MCF 10A (cell line): ENCODE measurements around the gene XAGE2. TPM values are rescaled to one million over a fixed set of nuclear protein-coding genes. Genes with fewer than 3 reads are reported as not detected.

Experiments
- BruUV-seq: library from RNA; stranded (reverse); fragments of 400-500 nt; replicated peaks from 2 replicates; lab custom pipeline; 2021; lab: Mats Ljungman, UMichigan
- CTCF ChIA-PET: fragments of 300-600 bp; sonication (Branson Sonifier 250); formaldehyde crosslinking; extraction: SDS; loops from one replicate; lab custom pipeline; 2021; ENCODE audit warnings: antibody characterized with exemption, inconsistent platforms; lab: Yijun Ruan, JAX
- POLR2A ChIA-PET: fragments of 300-600, 350-650 bp; sonication (Branson Sonifier 250); formaldehyde crosslinking; extraction: SDS; loops from one replicate; lab custom pipeline; 2020; ENCODE audit warnings: antibody characterized with exemption, inconsistent platforms; lab: Yijun Ruan, JAX
- DNase-seq: peaks from one replicate; pipeline ENCODE4 v3.0.0-alpha.2; 2018; ENCODE audit not compliant: unreplicated experiment
- H3K27ac Mint-ChIP-seq: one replicate; pipeline ENCODE4 v1.8.0; 2022; ENCODE audit warnings: mild to moderate bottlenecking, low read depth, mixed read lengths; ENCODE audit not compliant: unreplicated experiment
- H3K27me3 Mint-ChIP-seq: one replicate; pipeline ENCODE4 v1.8.0; 2022; ENCODE audit warnings: mixed read lengths; ENCODE audit not compliant: insufficient read depth, unreplicated experiment
- H3K36me3 Mint-ChIP-seq: one replicate; pipeline ENCODE4 v1.8.0; 2022; ENCODE audit warnings: mild to moderate bottlenecking, moderate library complexity, mixed read lengths; ENCODE audit not compliant: insufficient read depth, unreplicated experiment
- H3K4me1 Mint-ChIP-seq: one replicate; pipeline ENCODE4 v1.8.0; 2022; ENCODE audit warnings: mixed read lengths; ENCODE audit not compliant: insufficient read depth, unreplicated experiment
- H3K4me3 Mint-ChIP-seq: one replicate; pipeline ENCODE4 v1.8.0; 2022; ENCODE audit warnings: mild to moderate bottlenecking, moderate library complexity, mixed read lengths; ENCODE audit not compliant: unreplicated experiment
- H3K9me3 Mint-ChIP-seq: one replicate; pipeline ENCODE4 v1.8.0; 2022; ENCODE audit warnings: mixed read lengths; ENCODE audit not compliant: unreplicated experiment
- CTCF ChIP-seq: fragments of 200-600 bp; IDR thresholded peaks from one replicate; pipeline ENCODE4 v1.8.0; 2022; ENCODE audit warnings: antibody characterized with exemption, mild to moderate bottlenecking; ENCODE audit not compliant: unreplicated experiment
- intact Hi-C: fragments of 100-400 bp; cut with micrococcal nuclease; formaldehyde crosslinking; loops from 2 replicates; pipeline ENCODE4 v1.14.1; 2022
- microRNA-seq: library from miRNA; unstranded; fragments of <30 nt; microRNA quantifications from one replicate; pipeline ENCODE4 v1.2.0, GENCODE V29; 2022
- total RNA-seq: library from RNA; stranded (reverse); gene quantifications from 2 replicates; pipeline ENCODE4 v1.2.3, GENCODE V29; 2022

Gene XAGE2
- total RNA-seq, 1 experiment from 2014 or later: not detected

- TF ChIP-seq CTCF: no peak
- peak; percentile 36 for DNase-seq
- ChIA-PET CTCF (no interaction called here), POLR2A (no interaction called here)
- H3K4me1 Mint-ChIP-seq: no peaks in the 10 kb centered on the region
- peaks cover 11% of the 10 kb centered on the region for H3K9me3 Mint-ChIP-seq
- no TSS peak for BruUV-seq
- no peak overlapping the region for H3K27ac Mint-ChIP-seq
- no peak overlapping the region for H3K4me3 Mint-ChIP-seq
- peaks cover 69% of the 10 kb centered on the region for H3K27me3 Mint-ChIP-seq
- H3K36me3 Mint-ChIP-seq: peaks cover 6% of the 10 kb centered on the region
- intact Hi-C loops: no loop called here
Measured at GRCh38 chrX:52424656-52425055, 55.8 kb downstream of the XAGE2 start.

Small RNA genes lying within 50 kb of the gene (microRNA-seq; reads per million reads assigned to microRNA genes)
- not detected for gene MIR8088

Other genes starting within 250 kb of the XAGE2 start
- not detected in 2 replicates for gene MAGED4, start 184.1 kb upstream of the XAGE2 start, total RNA-seq
- gene XAGE1A, start 126.8 kb downstream of the XAGE2 start, total RNA-seq: not detected in 2 replicates
- not detected in 2 replicates for gene XAGE1B, start 148.0 kb downstream of the XAGE2 start, total RNA-seq